ENCODE measurements around the gene PLEKHA1. TPM values are rescaled to one million over a fixed set of nuclear protein-coding genes. Genes with fewer than 3 reads are reported as not detected.

PLEKHA1 gene
- total and polyA plus RNA-seq, 4 donors, result 15.9 to 29.2 (median 22.9) TPM

DNA sequence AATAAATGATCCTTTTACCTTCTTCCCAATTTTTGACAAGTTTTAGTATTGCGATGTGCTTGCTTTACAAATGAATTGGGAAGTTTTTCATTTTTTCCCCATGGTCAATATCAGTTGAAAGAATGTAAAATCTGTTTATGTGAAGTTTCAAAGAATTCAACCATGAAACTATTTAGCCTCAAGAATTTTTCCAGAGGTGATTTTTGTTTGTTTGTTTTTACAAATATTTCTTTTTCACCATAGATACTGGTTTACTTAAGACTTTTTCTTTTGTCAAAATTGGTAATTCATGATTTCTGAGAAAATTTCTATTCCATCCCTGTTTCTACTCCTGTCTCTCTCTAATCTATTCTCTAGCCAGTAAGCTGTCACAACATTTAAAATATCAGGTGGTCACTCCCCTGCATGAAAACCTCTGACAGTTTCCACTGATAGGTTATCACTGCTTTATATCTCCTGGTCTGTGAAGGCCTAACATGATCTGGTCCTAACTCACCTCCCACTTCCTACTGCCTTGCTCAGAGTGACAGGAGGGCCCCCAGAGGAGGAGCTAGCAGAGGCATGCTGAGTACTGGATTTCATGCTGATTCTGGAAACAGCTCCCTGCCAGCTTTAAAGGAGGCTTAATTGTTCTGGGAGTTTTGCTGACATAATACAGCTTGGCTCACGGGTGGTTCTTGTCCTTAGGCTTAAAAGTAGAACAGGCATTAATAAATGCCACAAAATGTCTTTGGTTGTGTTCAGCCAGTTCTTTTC lies 72.3 kb downstream of the PLEKHA1 start:
- Histone ChIP-seq H3K4me1 (ENCODE audit: control insufficient read depth in 4 of 4, insufficient read depth in 4 of 4, low read length in 3 of 4) (peaks cover 5 to 14% (median 13%) of the 10 kb centered on the region in 4 donors), H3K9me3 (ENCODE audit: control insufficient read depth in 4 of 4, low read length in 3 of 4) (no peaks in the 10 kb centered on the region), H3K4me3 (ENCODE audit: low read depth in 1 of 3, low read length in 3 of 3) (no peak overlapping the region), H3K27me3 (ENCODE audit: control insufficient read depth in 4 of 4, insufficient read depth in 4 of 4, low read length in 3 of 4) (no peaks in the 10 kb centered on the region), H3K9ac (ENCODE audit: low read depth in 1 of 2, low read length in 2 of 2) (no peak overlapping the region), H3K36me3 (ENCODE audit: control insufficient read depth in 4 of 4, insufficient read depth in 3 of 4, low read depth in 1 of 4, low read length in 3 of 4) (no peaks in the 10 kb centered on the region), H3K27ac (ENCODE audit: low read depth in 1 of 2, low read length in 2 of 2) (no peak overlapping the region)
- WGBS, result 87% methylated on average over 2 of the region's 2 CpGs
- TF ChIP-seq, protein P1, sequence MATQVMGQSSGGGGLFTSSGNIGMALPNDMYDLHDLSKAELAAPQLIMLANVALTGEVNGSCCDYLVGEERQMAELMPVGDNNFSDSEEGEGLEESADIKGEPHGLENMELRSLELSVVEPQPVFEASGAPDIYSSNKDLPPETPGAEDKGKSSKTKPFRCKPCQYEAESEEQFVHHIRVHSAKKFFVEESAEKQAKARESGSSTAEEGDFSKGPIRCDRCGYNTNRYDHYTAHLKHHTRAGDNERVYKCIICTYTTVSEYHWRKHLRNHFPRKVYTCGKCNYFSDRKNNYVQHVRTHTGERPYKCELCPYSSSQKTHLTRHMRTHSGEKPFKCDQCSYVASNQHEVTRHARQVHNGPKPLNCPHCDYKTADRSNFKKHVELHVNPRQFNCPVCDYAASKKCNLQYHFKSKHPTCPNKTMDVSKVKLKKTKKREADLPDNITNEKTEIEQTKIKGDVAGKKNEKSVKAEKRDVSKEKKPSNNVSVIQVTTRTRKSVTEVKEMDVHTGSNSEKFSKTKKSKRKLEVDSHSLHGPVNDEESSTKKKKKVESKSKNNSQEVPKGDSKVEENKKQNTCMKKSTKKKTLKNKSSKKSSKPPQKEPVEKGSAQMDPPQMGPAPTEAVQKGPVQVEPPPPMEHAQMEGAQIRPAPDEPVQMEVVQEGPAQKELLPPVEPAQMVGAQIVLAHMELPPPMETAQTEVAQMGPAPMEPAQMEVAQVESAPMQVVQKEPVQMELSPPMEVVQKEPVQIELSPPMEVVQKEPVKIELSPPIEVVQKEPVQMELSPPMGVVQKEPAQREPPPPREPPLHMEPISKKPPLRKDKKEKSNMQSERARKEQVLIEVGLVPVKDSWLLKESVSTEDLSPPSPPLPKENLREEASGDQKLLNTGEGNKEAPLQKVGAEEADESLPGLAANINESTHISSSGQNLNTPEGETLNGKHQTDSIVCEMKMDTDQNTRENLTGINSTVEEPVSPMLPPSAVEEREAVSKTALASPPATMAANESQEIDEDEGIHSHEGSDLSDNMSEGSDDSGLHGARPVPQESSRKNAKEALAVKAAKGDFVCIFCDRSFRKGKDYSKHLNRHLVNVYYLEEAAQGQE (IDR thresholded peaks at IDR 0.05), result no peak
- TF ChIP-seq FOXA2 (IDR thresholded peaks at IDR 0.05) (no peak), RXRA (IDR thresholded peaks at IDR 0.05) (no peak), HNF4A (conservative IDR thresholded peaks at IDR 0.05) (no peak), YY1 (IDR thresholded peaks at IDR 0.05) (no peak), FOXA1 (IDR thresholded peaks at IDR 0.05) (no peak), MAX (IDR thresholded peaks at IDR 0.05) (no peak), TAF1 (conservative IDR thresholded peaks at IDR 0.05) (no peak), HNF4G (IDR thresholded peaks at IDR 0.05) (no peak)
- TF ChIP-seq, protein P2, sequence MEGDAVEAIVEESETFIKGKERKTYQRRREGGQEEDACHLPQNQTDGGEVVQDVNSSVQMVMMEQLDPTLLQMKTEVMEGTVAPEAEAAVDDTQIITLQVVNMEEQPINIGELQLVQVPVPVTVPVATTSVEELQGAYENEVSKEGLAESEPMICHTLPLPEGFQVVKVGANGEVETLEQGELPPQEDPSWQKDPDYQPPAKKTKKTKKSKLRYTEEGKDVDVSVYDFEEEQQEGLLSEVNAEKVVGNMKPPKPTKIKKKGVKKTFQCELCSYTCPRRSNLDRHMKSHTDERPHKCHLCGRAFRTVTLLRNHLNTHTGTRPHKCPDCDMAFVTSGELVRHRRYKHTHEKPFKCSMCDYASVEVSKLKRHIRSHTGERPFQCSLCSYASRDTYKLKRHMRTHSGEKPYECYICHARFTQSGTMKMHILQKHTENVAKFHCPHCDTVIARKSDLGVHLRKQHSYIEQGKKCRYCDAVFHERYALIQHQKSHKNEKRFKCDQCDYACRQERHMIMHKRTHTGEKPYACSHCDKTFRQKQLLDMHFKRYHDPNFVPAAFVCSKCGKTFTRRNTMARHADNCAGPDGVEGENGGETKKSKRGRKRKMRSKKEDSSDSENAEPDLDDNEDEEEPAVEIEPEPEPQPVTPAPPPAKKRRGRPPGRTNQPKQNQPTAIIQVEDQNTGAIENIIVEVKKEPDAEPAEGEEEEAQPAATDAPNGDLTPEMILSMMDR (IDR thresholded peaks at IDR 0.05; ENCODE audit: low read depth, low read length, missing input control), result no peak
- TF ChIP-seq, protein P3, sequence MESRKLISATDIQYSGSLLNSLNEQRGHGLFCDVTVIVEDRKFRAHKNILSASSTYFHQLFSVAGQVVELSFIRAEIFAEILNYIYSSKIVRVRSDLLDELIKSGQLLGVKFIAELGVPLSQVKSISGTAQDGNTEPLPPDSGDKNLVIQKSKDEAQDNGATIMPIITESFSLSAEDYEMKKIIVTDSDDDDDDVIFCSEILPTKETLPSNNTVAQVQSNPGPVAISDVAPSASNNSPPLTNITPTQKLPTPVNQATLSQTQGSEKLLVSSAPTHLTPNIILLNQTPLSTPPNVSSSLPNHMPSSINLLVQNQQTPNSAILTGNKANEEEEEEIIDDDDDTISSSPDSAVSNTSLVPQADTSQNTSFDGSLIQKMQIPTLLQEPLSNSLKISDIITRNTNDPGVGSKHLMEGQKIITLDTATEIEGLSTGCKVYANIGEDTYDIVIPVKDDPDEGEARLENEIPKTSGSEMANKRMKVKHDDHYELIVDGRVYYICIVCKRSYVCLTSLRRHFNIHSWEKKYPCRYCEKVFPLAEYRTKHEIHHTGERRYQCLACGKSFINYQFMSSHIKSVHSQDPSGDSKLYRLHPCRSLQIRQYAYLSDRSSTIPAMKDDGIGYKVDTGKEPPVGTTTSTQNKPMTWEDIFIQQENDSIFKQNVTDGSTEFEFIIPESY (IDR thresholded peaks at IDR 0.05), result no peak
- DNase-seq (ENCODE audit: low spot score), result no peak

- Histone ChIP-seq H3K36me3 (ENCODE audit: control insufficient read depth in 4 of 4, insufficient read depth in 3 of 4, low read depth in 1 of 4, low read length in 3 of 4) (no peaks in the 10 kb centered on the region), H3K4me1 (ENCODE audit: control insufficient read depth in 4 of 4, insufficient read depth in 4 of 4, low read length in 3 of 4) (peaks cover 5 to 13% (median 9%) of the 10 kb centered on the region in 4 donors), H3K9ac (ENCODE audit: low read depth in 1 of 2, low read length in 2 of 2) (no peak overlapping the region), H3K9me3 (ENCODE audit: control insufficient read depth in 4 of 4, low read length in 3 of 4) (no peaks in the 10 kb centered on the region), H3K4me3 (ENCODE audit: low read depth in 1 of 3, low read length in 3 of 3) (no peak overlapping the region), H3K27ac (ENCODE audit: low read depth in 1 of 2, low read length in 2 of 2) (peak overlapping the region in 1 of 2 donors; percentile 49), H3K27me3 (ENCODE audit: control insufficient read depth in 4 of 4, insufficient read depth in 4 of 4, low read length in 3 of 4) (no peaks in the 10 kb centered on the region)
- no peak for DNase-seq (ENCODE audit: low spot score)
- 53% methylated on average over 3 of the region's 3 CpGs for WGBS
- TF ChIP-seq, protein P1 (IDR thresholded peaks at IDR 0.05), result peak; percentile 3
- TF ChIP-seq ATF3 (IDR thresholded peaks at IDR 0.05) (no peak), FOXA1 (IDR thresholded peaks at IDR 0.05) (no peak), RXRA (IDR thresholded peaks at IDR 0.05) (peak in 1 of 2 donors; percentile 20)
Observed at GRCh38 chr10:122448600-122448999, 74.1 kb downstream of the PLEKHA1 start.

All from liver (tissue), 9 donors.